Measurements from ENCODE around the gene CHRM1.
A peak's percentile ranks its signal among the peaks of the same experiment; 100 is the strongest.

Gene CHRM1

DNA sequence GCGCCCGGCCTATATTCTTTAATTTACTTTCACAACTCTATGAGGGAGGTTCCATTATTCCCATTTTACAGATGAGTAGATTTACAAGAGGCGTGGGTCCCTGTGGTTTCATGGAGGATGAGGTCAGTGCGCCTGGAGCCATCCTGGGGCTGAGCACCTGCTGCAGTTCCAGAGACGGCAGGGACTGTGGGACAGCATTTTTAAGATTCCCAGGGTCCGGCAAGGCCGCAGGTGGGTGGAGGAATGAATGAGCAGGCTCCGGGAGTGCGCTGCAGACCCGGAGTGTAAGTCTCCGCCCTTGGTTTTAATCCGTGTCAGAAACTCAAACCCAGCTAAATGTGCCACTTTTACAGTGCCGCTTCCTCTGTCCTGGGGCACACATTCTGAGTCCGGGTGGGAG, 4.1 kb upstream of the CHRM1 start:
- Histone ChIP-seq H3K9ac (ENCODE audit: low read length) (no peak overlapping the region), H3K27me3 (replicated peaks; ENCODE audit: control insufficient read depth, insufficient read depth, low read length) (peaks cover 68% of the 10 kb centered on the region), H3K4me3 (ENCODE audit: low read length) (no peak overlapping the region), H3K9me3 (ENCODE audit: control insufficient read depth, low read length) (no peaks in the 10 kb centered on the region), H3K36me3 (ENCODE audit: control insufficient read depth, insufficient read depth, low read length, severe bottlenecking) (no peaks in the 10 kb centered on the region), H3K4me1 (ENCODE audit: control insufficient read depth, insufficient read depth, low read length) (peaks cover 11% of the 10 kb centered on the region)
- no peak for DNase-seq (ENCODE audit: low read depth)

GRCh38 chr11:62923601-62924411, 2.6 kb upstream of the CHRM1 start:
- H3K4me1 ChIP-seq (ENCODE audit: control insufficient read depth, insufficient read depth, low read length) = peaks cover 11% of the 10 kb centered on the region
- peaks cover 69% of the 10 kb centered on the region for H3K27me3 ChIP-seq (replicated peaks; ENCODE audit: control insufficient read depth, insufficient read depth, low read length)
- peak overlapping the region; percentile 50 for H3K4me3 ChIP-seq (ENCODE audit: low read length)
- no peaks in the 10 kb centered on the region for H3K9me3 ChIP-seq (ENCODE audit: control insufficient read depth, low read length)
- H3K36me3 ChIP-seq (ENCODE audit: control insufficient read depth, insufficient read depth, low read length, severe bottlenecking) = no peaks in the 10 kb centered on the region
- no peak overlapping the region for H3K9ac ChIP-seq (ENCODE audit: low read length)
- DNase-seq (ENCODE audit: low read depth) = no peak

DNA sequence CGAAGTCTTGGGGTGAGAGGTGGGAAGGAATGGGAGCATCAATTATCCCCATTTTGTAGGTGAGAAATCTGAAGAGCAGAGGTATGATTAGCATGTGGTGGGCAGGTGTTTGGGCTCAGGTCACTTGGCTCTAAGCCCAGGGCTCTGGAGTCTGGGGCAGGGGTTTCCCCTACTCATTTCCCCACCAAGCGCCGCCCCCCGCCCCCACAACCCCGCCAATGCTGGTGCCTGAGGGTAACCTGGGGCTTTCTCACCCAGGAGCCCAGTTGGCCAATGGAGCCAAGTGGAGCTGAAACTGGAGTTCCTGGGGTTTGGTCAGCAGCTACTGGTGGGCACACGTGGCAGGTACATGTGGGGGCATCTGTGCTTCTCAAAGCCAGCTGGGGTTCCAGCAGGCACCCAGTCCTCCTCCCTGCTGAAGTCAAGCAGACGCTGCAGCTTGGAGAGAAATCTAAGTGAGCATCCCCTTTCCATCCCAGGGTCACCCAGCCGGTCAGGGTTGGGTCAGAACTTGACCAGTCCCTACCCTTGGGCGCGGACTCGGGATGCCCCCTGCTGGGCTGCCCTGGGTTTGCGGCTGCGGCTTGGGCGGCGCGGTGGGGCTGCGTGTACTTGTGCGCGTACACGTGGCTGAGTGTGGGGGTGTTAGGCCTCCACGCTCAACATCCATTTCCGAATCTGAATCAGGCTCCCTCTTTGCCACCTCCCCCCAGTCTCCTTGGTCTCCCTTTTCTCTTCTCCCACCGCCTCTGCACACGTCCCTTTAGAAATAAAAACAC, 1.7 kb upstream of the CHRM1 start:
- H3K9ac ChIP-seq (ENCODE audit: low read length) = no peak overlapping the region
- DNase-seq (ENCODE audit: low read depth) = no peak
- H3K36me3 ChIP-seq (ENCODE audit: control insufficient read depth, insufficient read depth, low read length, severe bottlenecking) = no peaks in the 10 kb centered on the region
- H3K27me3 ChIP-seq (replicated peaks; ENCODE audit: control insufficient read depth, insufficient read depth, low read length) = peaks cover 67% of the 10 kb centered on the region
- no peaks in the 10 kb centered on the region for H3K9me3 ChIP-seq (ENCODE audit: control insufficient read depth, low read length)
- peaks cover 11% of the 10 kb centered on the region for H3K4me1 ChIP-seq (ENCODE audit: control insufficient read depth, insufficient read depth, low read length)
- no peak overlapping the region for H3K4me3 ChIP-seq (ENCODE audit: low read length)

GRCh38 chr11:62922189-62922589, 1.0 kb upstream of the CHRM1 start:
- peaks cover 11% of the 10 kb centered on the region for H3K4me1 ChIP-seq (ENCODE audit: control insufficient read depth, insufficient read depth, low read length)

DNA sequence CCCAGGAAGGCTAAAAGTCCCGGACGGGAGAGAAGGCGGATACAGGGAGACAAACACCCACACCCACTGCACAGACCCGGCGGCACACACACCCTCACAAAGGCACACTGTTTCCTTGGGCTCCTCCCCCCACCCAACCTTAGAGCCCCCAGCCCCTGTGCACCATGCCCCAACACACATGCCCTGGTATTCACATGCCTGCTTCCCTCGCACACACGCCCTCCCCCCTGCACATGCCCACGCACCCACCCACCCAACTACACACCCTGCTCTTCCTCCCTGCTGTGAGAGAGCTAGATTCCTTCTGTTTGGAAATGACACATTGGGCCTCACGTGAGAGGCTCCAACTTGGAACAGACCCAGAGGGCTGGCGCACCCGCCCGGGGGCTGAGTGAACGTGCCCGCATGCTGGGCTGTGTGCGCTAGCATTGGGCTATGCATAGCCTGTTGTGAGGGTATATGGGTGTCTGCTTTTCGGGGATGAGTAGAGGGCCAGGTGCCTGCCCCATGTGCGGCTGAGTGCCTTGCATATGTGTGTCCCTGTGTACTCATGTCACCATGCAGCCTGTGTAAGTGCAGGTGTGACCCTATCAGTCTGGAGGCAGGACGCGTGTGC, 518 bp upstream of the CHRM1 start:
- Histone ChIP-seq H3K9me3 (ENCODE audit: control insufficient read depth, low read length) (no peaks in the 10 kb centered on the region), H3K4me3 (ENCODE audit: low read length) (no peak overlapping the region), H3K27me3 (replicated peaks; ENCODE audit: control insufficient read depth, insufficient read depth, low read length) (peaks cover 70% of the 10 kb centered on the region), H3K9ac (ENCODE audit: low read length) (no peak overlapping the region), H3K36me3 (ENCODE audit: control insufficient read depth, insufficient read depth, low read length, severe bottlenecking) (no peaks in the 10 kb centered on the region), H3K4me1 (ENCODE audit: control insufficient read depth, insufficient read depth, low read length) (peaks cover 11% of the 10 kb centered on the region)
- peak; percentile 15 for DNase-seq (ENCODE audit: low read depth)

More at GRCh38 chr11:62922189-62922589, 1.0 kb upstream of the CHRM1 start:
- Histone ChIP-seq H3K27me3 (replicated peaks; ENCODE audit: control insufficient read depth, insufficient read depth, low read length) (peaks cover 70% of the 10 kb centered on the region), H3K4me3 (ENCODE audit: low read length) (no peak overlapping the region), H3K36me3 (ENCODE audit: control insufficient read depth, insufficient read depth, low read length, severe bottlenecking) (no peaks in the 10 kb centered on the region), H3K9me3 (ENCODE audit: control insufficient read depth, low read length) (no peaks in the 10 kb centered on the region), H3K9ac (ENCODE audit: low read length) (no peak overlapping the region)
- no peak for DNase-seq (ENCODE audit: low read depth)

DNA sequence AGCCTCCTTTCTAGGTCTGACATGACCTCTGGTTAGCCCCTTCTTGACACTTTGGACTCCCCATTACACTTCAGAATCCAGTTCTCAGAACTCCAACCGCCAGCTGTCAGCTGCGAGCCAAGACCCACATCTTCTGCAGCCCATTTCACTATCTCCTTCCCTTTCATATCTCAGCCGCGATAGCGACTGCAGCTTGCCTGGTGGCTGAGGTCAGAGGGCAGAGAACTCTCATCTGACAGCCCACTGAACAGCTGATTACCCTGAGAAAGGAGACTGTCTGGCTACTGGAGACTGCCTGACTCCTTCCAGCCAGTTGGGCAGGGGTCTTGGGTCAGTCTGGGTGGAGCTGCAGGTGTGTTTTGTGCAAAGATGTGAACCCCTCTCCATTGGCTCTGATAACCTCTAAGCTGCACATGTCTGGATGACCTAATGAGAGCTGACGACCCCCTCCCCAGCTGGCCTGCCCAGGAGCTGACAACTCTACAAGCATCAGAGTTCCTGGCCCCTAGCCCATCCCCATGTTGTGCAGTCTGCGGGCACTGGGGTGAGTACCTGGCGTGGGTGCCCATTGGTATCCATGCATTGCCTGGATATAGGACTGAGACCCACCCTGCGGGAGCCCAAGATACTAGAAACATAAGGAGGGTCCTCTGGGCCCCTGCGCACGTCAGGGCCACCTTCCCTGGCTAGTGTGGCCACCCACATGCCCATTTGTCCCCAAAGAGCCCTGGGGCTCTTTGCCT, 1.1 kb downstream of the CHRM1 start:
- Histone ChIP-seq H3K36me3 (ENCODE audit: control insufficient read depth, insufficient read depth, low read length, severe bottlenecking) (no peaks in the 10 kb centered on the region), H3K9ac (ENCODE audit: low read length) (no peak overlapping the region), H3K4me1 (ENCODE audit: control insufficient read depth, insufficient read depth, low read length) (peaks cover 5% of the 10 kb centered on the region), H3K9me3 (ENCODE audit: control insufficient read depth, low read length) (no peaks in the 10 kb centered on the region), H3K4me3 (ENCODE audit: low read length) (no peak overlapping the region), H3K27me3 (replicated peaks; ENCODE audit: control insufficient read depth, insufficient read depth, low read length) (peaks cover 58% of the 10 kb centered on the region)
- DNase-seq (ENCODE audit: low read depth) = no peak

- H3K4me3 ChIP-seq (ENCODE audit: low read length) = no peak overlapping the region
- H3K9ac ChIP-seq (ENCODE audit: low read length) = no peak overlapping the region
- H3K36me3 ChIP-seq (ENCODE audit: control insufficient read depth, insufficient read depth, low read length, severe bottlenecking) = no peaks in the 10 kb centered on the region
- DNase-seq (ENCODE audit: low read depth) = no peak
- H3K4me1 ChIP-seq (ENCODE audit: control insufficient read depth, insufficient read depth, low read length) = peaks cover 5% of the 10 kb centered on the region
- H3K9me3 ChIP-seq (ENCODE audit: control insufficient read depth, low read length) = no peaks in the 10 kb centered on the region
- H3K27me3 ChIP-seq (replicated peaks; ENCODE audit: control insufficient read depth, insufficient read depth, low read length) = peaks cover 57% of the 10 kb centered on the region
Observed at GRCh38 chr11:62919476-62919875, 1.7 kb downstream of the CHRM1 start.

DNA sequence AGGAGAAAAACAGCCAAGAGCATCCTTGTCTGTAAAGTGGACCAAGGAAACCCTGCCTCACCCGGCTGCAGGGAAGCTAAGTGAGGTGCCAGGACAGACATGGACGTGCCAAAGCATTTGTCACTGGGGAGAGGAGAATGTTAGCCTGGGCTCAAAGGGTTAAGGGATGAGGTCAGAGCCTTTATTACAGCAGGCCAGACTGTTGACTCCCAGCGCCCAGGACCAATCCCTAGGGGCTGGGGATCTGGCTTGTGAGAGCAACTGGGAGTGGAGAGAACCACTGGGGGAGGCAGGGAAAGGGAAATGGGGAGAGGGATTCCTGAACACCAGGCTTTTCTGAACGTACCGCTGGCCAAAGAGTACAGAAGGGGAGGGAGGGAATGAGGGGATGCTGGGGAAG, 2.6 kb downstream of the CHRM1 start:
- no peaks in the 10 kb centered on the region for H3K9me3 ChIP-seq (ENCODE audit: control insufficient read depth, low read length)
- H3K36me3 ChIP-seq (ENCODE audit: control insufficient read depth, insufficient read depth, low read length, severe bottlenecking) = no peaks in the 10 kb centered on the region
- peaks cover under 1% of the 10 kb centered on the region for H3K4me1 ChIP-seq (ENCODE audit: control insufficient read depth, insufficient read depth, low read length)
- no peak for DNase-seq (ENCODE audit: low read depth)
- H3K27me3 ChIP-seq (replicated peaks; ENCODE audit: control insufficient read depth, insufficient read depth, low read length) = peaks cover 52% of the 10 kb centered on the region
- no peak overlapping the region for H3K4me3 ChIP-seq (ENCODE audit: low read length)
- no peak overlapping the region for H3K9ac ChIP-seq (ENCODE audit: low read length)

DNA sequence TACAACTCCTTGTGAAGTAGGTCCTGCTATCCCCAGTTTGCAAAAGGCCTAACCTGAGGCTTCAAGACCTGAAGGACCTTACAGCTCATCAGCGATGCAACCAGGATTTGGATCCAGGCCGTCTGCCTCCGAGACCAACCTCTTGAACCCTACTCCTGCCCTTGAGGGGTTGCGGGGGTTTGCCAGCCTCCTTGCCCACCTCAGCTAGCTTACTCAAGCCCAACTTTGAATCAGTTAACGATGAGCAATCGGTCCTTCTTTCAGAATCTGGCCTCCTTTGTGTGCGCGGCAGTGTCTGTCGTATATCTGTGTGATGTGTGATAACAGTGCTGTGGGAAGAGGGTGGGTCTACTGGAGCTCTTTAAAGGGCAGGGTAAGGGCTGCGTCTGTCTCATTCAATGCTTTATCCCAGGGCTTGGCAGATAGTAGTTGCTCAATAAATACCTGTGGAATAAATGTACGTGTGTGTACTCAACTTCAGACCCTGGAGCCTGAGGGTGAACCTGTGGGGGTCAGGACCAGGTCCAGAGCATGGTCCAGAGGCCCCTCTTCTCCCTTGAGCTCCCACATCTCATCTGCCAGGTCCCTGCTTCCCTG, 3.2 kb downstream of the CHRM1 start:
- no peaks in the 10 kb centered on the region for H3K9me3 ChIP-seq (ENCODE audit: control insufficient read depth, low read length)
- DNase-seq (ENCODE audit: low read depth) = no peak
- H3K4me3 ChIP-seq (ENCODE audit: low read length) = no peak overlapping the region
- no peaks in the 10 kb centered on the region for H3K36me3 ChIP-seq (ENCODE audit: control insufficient read depth, insufficient read depth, low read length, severe bottlenecking)
- H3K9ac ChIP-seq (ENCODE audit: low read length) = no peak overlapping the region
- H3K4me1 ChIP-seq (ENCODE audit: control insufficient read depth, insufficient read depth, low read length) = no peaks in the 10 kb centered on the region
- peaks cover 48% of the 10 kb centered on the region for H3K27me3 ChIP-seq (replicated peaks; ENCODE audit: control insufficient read depth, insufficient read depth, low read length)

GRCh38 chr11:62914416-62914815, 6.7 kb downstream of the CHRM1 start:
- Histone ChIP-seq H3K36me3 (ENCODE audit: control insufficient read depth, insufficient read depth, low read length, severe bottlenecking) (no peaks in the 10 kb centered on the region), H3K4me1 (ENCODE audit: control insufficient read depth, insufficient read depth, low read length) (peaks cover 7% of the 10 kb centered on the region), H3K27me3 (replicated peaks; ENCODE audit: control insufficient read depth, insufficient read depth, low read length) (peaks cover 32% of the 10 kb centered on the region), H3K9ac (ENCODE audit: low read length) (no peak overlapping the region), H3K9me3 (ENCODE audit: control insufficient read depth, low read length) (no peaks in the 10 kb centered on the region), H3K4me3 (ENCODE audit: low read length) (no peak overlapping the region)
- no peak for DNase-seq (ENCODE audit: low read depth)

All from adipocyte (in vitro differentiated cells).